D721Med (cell line): ENCODE measurements around the gene KHSRP.

Experiments used
- DNase-seq: peaks from one replicate; pipeline ENCODE4 v3.0.0; 2011; ENCODE audit warnings: low spot score; ENCODE audit not compliant: insufficient read length
- FAIRE-seq: peaks from 2 replicates; lab custom pipeline; 2011; peaks lifted over from hg19 to GRCh38; lab: Jason Lieb, UNC
- TF ChIP-seq, protein P1 (sequence below): IDR thresholded peaks from 2 replicates; pipeline ENCODE4 v1.5.1; 2012; ENCODE audit warnings: mild to moderate bottlenecking, control low read depth; ENCODE audit not compliant: insufficient read depth; ENCODE audit errors: missing control alignments

The KHSRP gene

GRCh38 chr19:6451583-6452222 lies 27.1 kb upstream of the KHSRP start:
- DNase-seq (no peak), FAIRE-seq (no peak)
- TF ChIP-seq, protein P1, sequence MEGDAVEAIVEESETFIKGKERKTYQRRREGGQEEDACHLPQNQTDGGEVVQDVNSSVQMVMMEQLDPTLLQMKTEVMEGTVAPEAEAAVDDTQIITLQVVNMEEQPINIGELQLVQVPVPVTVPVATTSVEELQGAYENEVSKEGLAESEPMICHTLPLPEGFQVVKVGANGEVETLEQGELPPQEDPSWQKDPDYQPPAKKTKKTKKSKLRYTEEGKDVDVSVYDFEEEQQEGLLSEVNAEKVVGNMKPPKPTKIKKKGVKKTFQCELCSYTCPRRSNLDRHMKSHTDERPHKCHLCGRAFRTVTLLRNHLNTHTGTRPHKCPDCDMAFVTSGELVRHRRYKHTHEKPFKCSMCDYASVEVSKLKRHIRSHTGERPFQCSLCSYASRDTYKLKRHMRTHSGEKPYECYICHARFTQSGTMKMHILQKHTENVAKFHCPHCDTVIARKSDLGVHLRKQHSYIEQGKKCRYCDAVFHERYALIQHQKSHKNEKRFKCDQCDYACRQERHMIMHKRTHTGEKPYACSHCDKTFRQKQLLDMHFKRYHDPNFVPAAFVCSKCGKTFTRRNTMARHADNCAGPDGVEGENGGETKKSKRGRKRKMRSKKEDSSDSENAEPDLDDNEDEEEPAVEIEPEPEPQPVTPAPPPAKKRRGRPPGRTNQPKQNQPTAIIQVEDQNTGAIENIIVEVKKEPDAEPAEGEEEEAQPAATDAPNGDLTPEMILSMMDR: no peak

- DNase-seq: no peak
- TF ChIP-seq, protein P1: no peak
Measured at GRCh38 chr19:6450166-6450565, 25.6 kb upstream of the KHSRP start.

DNA sequence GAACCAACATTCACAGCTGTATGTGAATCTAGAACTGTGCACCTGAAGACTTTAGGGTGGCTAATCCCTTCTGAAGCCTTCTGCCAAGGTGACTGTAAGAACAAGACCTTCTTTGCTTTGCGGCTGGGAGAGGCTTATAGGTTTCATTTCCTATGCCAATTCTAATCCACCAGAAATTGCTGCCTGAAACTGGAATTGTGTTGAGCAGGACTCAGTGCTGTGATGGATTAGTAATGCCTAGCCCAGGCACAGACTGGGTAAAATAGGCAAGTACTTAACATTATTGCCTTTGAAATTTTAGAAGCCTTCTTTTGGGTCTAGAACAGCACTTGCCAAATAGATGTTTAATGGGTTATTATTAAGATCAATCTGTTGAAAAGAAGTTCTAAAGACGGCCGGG lies 23.4 kb upstream of the KHSRP start:
- TF ChIP-seq, protein P1: no peak
- FAIRE-seq (no peak), DNase-seq (no peak)

More at GRCh38 chr19:6450166-6450565, 25.6 kb upstream of the KHSRP start:
- no peak for FAIRE-seq

DNA sequence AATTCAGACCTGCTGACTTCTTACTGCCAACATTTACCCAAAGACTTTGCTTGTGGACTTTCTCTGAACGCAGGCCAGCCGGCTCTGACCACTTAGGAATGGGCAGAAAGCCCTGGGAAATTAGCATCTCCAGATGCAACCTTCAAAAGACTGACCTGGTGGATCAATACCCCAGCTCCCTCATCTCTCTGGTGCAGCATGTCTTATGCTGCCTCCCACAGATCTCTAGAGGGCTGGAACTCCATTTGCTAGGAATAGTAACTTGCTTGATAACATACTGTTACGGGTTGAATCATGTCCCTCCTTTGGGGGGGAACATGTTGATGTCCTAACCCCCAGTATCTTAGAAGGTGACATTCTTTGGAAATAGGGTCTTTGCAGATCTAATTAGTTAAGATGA lies 21.8 kb upstream of the KHSRP start:
- no peak for FAIRE-seq
- DNase-seq: no peak
- TF ChIP-seq, protein P1: no peak

- FAIRE-seq (no peak), DNase-seq (no peak)
- TF ChIP-seq, protein P1: no peak
Measured at GRCh38 chr19:6443986-6444385, 19.4 kb upstream of the KHSRP start.

- no peak for DNase-seq
- TF ChIP-seq, protein P1: no peak
- FAIRE-seq: no peak
Measured at GRCh38 chr19:6442087-6442688, 17.6 kb upstream of the KHSRP start.

- FAIRE-seq: no peak
- TF ChIP-seq, protein P1: no peak
- no peak for DNase-seq
Measured at GRCh38 chr19:6440905-6441304, 16.3 kb upstream of the KHSRP start.
